NCI-H1417 treated with DMSO at 0.1 percent for 48 hours (cell line): ENCODE results near the gene CANX.

Experiments used
- DNase-seq: peaks from one replicate; lab custom pipeline; 2025; lab: John Stamatoyannopoulos, UW

The CANX gene

GRCh38 chr5:179758955-179759354 is 60.2 kb downstream of the CANX start:
- DNase-seq: no peak

- DNase-seq: no peak
Measured at GRCh38 chr5:179759581-179760551, 61.1 kb downstream of the CANX start.

GRCh38 chr5:179762079-179762780 is 63.5 kb downstream of the CANX start:
- no peak for DNase-seq

- no peak for DNase-seq
Measured at GRCh38 chr5:179762781-179763176, 64.0 kb downstream of the CANX start.

GRCh38 chr5:179763215-179763945 is 64.6 kb downstream of the CANX start:
- no peak for DNase-seq

- no peak for DNase-seq
Measured at GRCh38 chr5:179764056-179764455, 65.3 kb downstream of the CANX start.

GRCh38 chr5:179765400-179765799 is 66.6 kb downstream of the CANX start:
- DNase-seq: no peak

GRCh38 chr5:179766021-179766725 is 67.4 kb downstream of the CANX start:
- no peak for DNase-seq

GRCh38 chr5:179766726-179767455 is 68.1 kb downstream of the CANX start:
- no peak for DNase-seq

- DNase-seq: no peak
Measured at GRCh38 chr5:179767496-179768100, 68.8 kb downstream of the CANX start.

GRCh38 chr5:179768326-179769085 is 69.7 kb downstream of the CANX start:
- no peak for DNase-seq

GRCh38 chr5:179769271-179769670 is 70.5 kb downstream of the CANX start:
- no peak for DNase-seq

GRCh38 chr5:179769796-179770195 is 71.0 kb downstream of the CANX start:
- DNase-seq: no peak

- DNase-seq: no peak
Measured at GRCh38 chr5:179771311-179771895, 72.6 kb downstream of the CANX start.

- DNase-seq: no peak
Measured at GRCh38 chr5:179772351-179772750, 73.6 kb downstream of the CANX start.

GRCh38 chr5:179773686-179774040 is 74.9 kb downstream of the CANX start:
- no peak for DNase-seq

- DNase-seq: no peak
Measured at GRCh38 chr5:179774442-179774841, 75.7 kb downstream of the CANX start.

- no peak for DNase-seq
Measured at GRCh38 chr5:179776411-179776938, 77.7 kb downstream of the CANX start.

- DNase-seq: no peak
Measured at GRCh38 chr5:179777456-179777855, 78.7 kb downstream of the CANX start.
